Large intestine (tissue), 12 donors: ENCODE results near the gene ACVR1B. TPM values are rescaled to one million over a fixed set of nuclear protein-coding genes. Genes with fewer than 3 reads are reported as not detected.

ENCODE experiments used
- DNase-seq, 2 donors: peaks; one replicate each; pipeline versions ENCODE4 v3.0.0 to v3.0.0-alpha.2; 2013
- H3K27ac ChIP-seq: one replicate; pipeline ENCODE4 v1.5.1; 2013; ENCODE audit warnings: low read length
- H3K27me3 ChIP-seq: 2 replicates; pipeline ENCODE4 v1.6.1; 2013; ENCODE audit warnings: low read length; ENCODE audit not compliant: control insufficient read depth, insufficient read depth
- H3K36me3 ChIP-seq: 2 replicates; pipeline ENCODE4 v1.6.1; 2013; ENCODE audit warnings: low read length; ENCODE audit not compliant: control insufficient read depth, insufficient read depth
- H3K4me1 ChIP-seq: one replicate; pipeline ENCODE4 v1.6.1; 2013; ENCODE audit warnings: low read length; ENCODE audit not compliant: control insufficient read depth, insufficient read depth
- H3K4me3 ChIP-seq: one replicate; pipeline ENCODE4 v1.5.1; 2013; ENCODE audit warnings: low read length
- H3K9me3 ChIP-seq: one replicate; pipeline ENCODE4 v1.6.1; 2013; ENCODE audit warnings: mild to moderate bottlenecking, low read depth, low read length, moderate library complexity; ENCODE audit not compliant: control insufficient read depth
- WGBS: methylation state at CpG from one replicate; pipeline ENCODE4 v1.1.5; 2013; ENCODE audit warnings: low lambda C conversion rate; ENCODE audit not compliant: insufficient coverage; 5-methylcytosine and 5-hydroxymethylcytosine counted together
- long read RNA-seq, 11 donors: transcript quantifications; one replicate each; lab custom pipeline, GENCODE V29; 2026
- polyA plus RNA-seq: library from polyadenylated mRNA; unstranded; fragments of 120-200 nt; gene quantifications from one replicate; pipeline ENCODE4 v1.2.1, GENCODE V29; 2013

Gene ACVR1B
- polyA plus RNA-seq: 60.3 TPM
- long read RNA-seq, donor 1, full-length matches to known transcripts: 16 of 22 reads
- long read RNA-seq, donor 1, partial matches to known transcripts: 6 of 22 reads
- long read RNA-seq, donor 1, other reads (novel, unspliced or antisense): 0 of 22 reads
- long read RNA-seq, donor 2, full-length matches to known transcripts: 13 of 13 reads
- long read RNA-seq, donor 2, partial matches to known transcripts: 0 of 13 reads
- long read RNA-seq, donor 2, other reads (novel, unspliced or antisense): 0 of 13 reads
- long read RNA-seq, donor 3: 0 reads
- long read RNA-seq, donor 4, full-length matches to known transcripts: 3 of 3 reads
- long read RNA-seq, donor 4, partial matches to known transcripts: 0 of 3 reads
- long read RNA-seq, donor 4, other reads (novel, unspliced or antisense): 0 of 3 reads
- long read RNA-seq, donor 5, full-length matches to known transcripts: 10 of 10 reads
- long read RNA-seq, donor 5, partial matches to known transcripts: 0 of 10 reads
- long read RNA-seq, donor 5, other reads (novel, unspliced or antisense): 0 of 10 reads
- long read RNA-seq, donor 6, full-length matches to known transcripts: 33 of 33 reads
- long read RNA-seq, donor 6, partial matches to known transcripts: 0 of 33 reads
- long read RNA-seq, donor 6, other reads (novel, unspliced or antisense): 0 of 33 reads
- long read RNA-seq, donor 7, full-length matches to known transcripts: 1 of 1 reads
- long read RNA-seq, donor 7, partial matches to known transcripts: 0 of 1 reads
- long read RNA-seq, donor 7, other reads (novel, unspliced or antisense): 0 of 1 reads
- long read RNA-seq, donor 8, full-length matches to known transcripts: 21 of 26 reads
- long read RNA-seq, donor 8, partial matches to known transcripts: 5 of 26 reads
- long read RNA-seq, donor 8, other reads (novel, unspliced or antisense): 0 of 26 reads
- long read RNA-seq, donor 9, full-length matches to known transcripts: 17 of 17 reads
- long read RNA-seq, donor 9, partial matches to known transcripts: 0 of 17 reads
- long read RNA-seq, donor 9, other reads (novel, unspliced or antisense): 0 of 17 reads
- long read RNA-seq, donor 10, full-length matches to known transcripts: 27 of 27 reads
- long read RNA-seq, donor 10, partial matches to known transcripts: 0 of 27 reads
- long read RNA-seq, donor 10, other reads (novel, unspliced or antisense): 0 of 27 reads
- long read RNA-seq, donor 11, full-length matches to known transcripts: 17 of 17 reads
- long read RNA-seq, donor 11, partial matches to known transcripts: 0 of 17 reads
- long read RNA-seq, donor 11, other reads (novel, unspliced or antisense): 0 of 17 reads

DNA sequence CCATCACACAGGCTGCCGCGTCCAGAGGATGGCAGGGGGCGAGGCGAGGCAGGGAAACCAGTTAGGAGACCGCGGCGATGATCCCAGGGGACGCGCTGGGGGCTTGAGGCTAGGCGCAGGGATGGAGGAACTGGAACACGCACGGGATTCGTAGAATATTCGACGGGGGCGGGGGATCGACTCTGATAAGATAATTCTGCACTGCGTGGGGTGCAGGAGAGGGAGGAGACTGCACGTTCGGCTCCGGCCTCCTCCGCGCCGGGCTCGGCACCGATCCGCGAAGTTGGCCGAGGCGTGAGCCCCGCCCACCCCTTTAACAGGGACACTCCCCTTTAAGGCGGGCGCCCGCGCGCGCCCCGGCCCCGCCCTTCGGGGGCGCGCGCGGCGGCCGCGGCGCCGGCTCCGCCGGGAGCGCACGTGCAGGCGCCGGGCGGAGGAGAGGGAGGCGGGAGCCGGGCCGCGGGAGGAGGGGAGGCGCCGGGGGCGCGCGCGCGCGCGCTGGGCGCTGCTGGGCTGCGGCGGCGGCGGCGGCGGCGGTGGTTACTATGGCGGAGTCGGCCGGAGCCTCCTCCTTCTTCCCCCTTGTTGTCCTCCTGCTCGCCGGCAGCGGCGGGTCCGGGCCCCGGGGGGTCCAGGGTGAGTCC lies at the start of gene ACVR1B:
Gene ACVR1B (plus strand): TSS at position 501 of the 644 bp plus-strand sequence. CDS start 45 bp downstream, at position 546.
- Histone ChIP-seq H3K27me3 (peaks cover 4% of the 10 kb centered on the region), H3K27ac (peak within 1 kb of the TSS; percentile 84), H3K36me3 (no peaks in the 10 kb centered on the region), H3K9me3 (no peaks in the 10 kb centered on the region), H3K4me3 (peak within 1 kb of the TSS; percentile 96), H3K4me1 (peaks cover 18% of the 10 kb centered on the region)
- no CpG with 5 or more reads among the region's 86 CpGs for WGBS
- peak; percentile 88 to 91 for DNase-seq

DNA sequence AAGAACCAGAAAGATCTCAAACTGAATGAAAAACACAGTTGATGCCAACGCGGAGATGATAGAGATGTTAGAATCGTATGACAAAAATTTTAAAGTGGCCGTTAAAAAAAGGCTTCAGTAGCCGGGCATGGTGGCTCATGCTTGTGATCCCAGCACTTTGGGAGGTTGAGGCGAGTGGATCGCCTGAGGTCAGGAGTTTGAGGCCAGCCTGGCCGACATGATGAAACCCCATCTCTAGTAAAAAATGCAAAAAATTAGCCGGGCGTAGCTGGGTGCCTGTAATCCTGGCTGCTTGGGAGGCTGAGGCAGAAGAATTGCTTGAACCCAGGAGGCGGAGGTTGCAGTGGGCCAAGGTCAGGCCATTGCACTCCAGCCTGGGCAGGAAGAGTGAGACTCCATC lies 49.6 kb upstream of the ACVR1B start:
- Histone ChIP-seq H3K9me3 (peaks cover 3% of the 10 kb centered on the region), H3K4me1 (peaks cover 19% of the 10 kb centered on the region), H3K4me3 (no peak overlapping the region), H3K27ac (no peak overlapping the region), H3K36me3 (no peaks in the 10 kb centered on the region), H3K27me3 (no peaks in the 10 kb centered on the region)
- WGBS: 100% methylated on average over 4 of the region's 11 CpGs
- DNase-seq: no peak

GRCh38 chr12:51904951-51905470 lies 46.5 kb upstream of the ACVR1B start:
- Histone ChIP-seq H3K4me1 (peaks cover 19% of the 10 kb centered on the region), H3K4me3 (no peak overlapping the region), H3K27me3 (peaks cover 11% of the 10 kb centered on the region), H3K27ac (peak overlapping the region; percentile 55), H3K36me3 (no peaks in the 10 kb centered on the region), H3K9me3 (peaks cover 3% of the 10 kb centered on the region)
- DNase-seq: no peak

DNA sequence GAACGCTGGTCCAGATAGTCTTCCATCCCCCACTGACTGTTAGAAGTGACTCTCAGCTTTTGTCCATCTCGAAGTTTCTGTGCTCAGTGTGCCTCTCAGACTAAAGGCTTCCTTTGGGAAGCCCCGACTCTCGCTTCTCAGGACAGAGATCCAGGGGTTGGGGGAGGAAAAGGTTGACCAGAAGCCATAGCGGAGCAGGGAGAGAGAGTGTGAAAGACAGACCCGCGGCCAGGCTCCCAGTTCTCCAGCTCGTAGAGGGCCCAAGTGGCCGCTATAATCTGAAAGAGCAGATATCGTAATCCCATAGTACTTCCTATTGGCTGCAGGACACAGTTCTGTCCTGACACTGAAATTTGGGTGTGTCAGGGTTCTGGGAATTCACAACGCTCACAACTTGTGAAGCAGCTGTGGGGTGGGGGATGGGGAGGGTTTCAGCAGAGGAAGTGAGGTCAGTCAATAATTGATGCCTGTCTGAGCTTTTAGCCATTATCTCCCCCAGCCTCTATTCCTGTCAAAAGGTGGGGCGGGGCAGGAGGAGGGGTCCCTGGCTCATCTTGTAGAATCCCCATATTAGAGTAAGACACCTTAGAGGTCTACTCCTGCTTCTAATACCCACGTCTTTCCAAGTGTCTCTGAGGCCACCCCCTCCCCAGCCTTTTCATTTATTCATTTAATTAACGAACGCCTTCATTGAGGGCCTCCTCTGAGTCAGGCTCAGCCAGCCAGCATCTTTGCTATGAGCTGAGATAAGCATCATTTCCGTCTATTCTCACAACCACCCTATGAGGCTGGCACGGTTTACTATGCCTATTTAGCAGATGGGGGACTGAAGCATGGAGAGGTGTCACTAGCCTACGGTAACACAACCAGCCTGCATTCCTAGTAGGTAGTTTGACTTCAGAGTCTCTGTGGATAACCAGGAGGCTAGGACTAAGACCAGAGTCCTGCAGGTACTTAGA lies 45.7 kb upstream of the ACVR1B start:
- Histone ChIP-seq H3K27ac (peak overlapping the region; percentile 55), H3K9me3 (peaks cover 3% of the 10 kb centered on the region), H3K4me1 (peaks cover 19% of the 10 kb centered on the region), H3K4me3 (no peak overlapping the region), H3K27me3 (peaks cover 11% of the 10 kb centered on the region), H3K36me3 (no peaks in the 10 kb centered on the region)
- peak; percentile 61 to 64 for DNase-seq
- 33% methylated on average over 1 of the region's 18 CpGs for WGBS

GRCh38 chr12:51906430-51907082 lies 44.9 kb upstream of the ACVR1B start:
- Histone ChIP-seq H3K27me3 (peaks cover 11% of the 10 kb centered on the region), H3K27ac (peak overlapping the region; percentile 55), H3K4me3 (peak overlapping the region; percentile 38), H3K9me3 (peaks cover 3% of the 10 kb centered on the region), H3K4me1 (peaks cover 13% of the 10 kb centered on the region), H3K36me3 (no peaks in the 10 kb centered on the region)
- no CpG with 5 or more reads among the region's 23 CpGs for WGBS
- no peak for DNase-seq

DNA sequence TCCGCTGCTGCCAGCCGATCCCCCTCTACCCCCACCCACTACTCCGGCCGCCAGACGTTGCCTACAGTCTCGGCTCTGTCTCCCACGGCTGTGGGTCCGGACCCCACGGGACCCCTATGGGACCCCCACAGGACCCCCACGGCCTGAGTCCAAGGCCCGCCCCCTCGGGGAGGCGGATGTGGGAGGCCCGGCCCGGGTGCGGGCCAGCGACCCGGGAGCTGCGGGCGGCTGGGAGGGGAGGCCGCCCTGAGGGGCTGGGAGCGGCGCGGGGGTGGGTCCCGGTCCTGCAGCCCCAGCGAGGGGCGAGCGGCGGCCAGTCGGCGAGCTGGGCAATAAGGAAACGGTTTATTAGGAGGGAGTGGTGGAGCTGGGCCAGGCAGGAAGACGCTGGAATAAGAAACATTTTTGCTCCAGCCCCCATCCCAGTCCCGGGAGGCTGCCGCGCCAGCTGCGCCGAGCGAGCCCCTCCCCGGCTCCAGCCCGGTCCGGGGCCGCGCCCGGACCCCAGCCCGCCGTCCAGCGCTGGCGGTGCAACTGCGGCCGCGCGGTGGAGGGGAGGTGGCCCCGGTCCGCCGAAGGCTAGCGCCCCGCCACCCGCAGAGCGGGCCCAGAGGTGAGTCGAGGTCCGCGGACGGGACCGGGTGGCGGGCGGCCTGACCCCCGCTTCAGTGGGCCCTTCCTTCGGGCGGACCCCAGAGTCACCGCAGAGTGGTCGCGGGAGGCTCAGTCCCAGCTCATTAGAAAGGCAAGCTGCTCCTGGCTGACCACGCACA lies 44.2 kb upstream of the ACVR1B start, which contains the start of gene ACVRL1:
Gene ACVRL1 (plus strand): TSS at position 422 of the 773 bp plus-strand sequence. CDS start 4,971 bp downstream, outside the sequence.
- peak within 1 kb of the TSS; percentile 38 for H3K4me3 ChIP-seq
- no CpG with 5 or more reads among the region's 74 CpGs for WGBS
- no peaks in the 10 kb centered on the region for H3K36me3 ChIP-seq
- peak within 1 kb of the TSS; percentile 55 for H3K27ac ChIP-seq
- peak; percentile 43 to 62 for DNase-seq
- peaks cover 3% of the 10 kb centered on the region for H3K9me3 ChIP-seq
- peaks cover 12% of the 10 kb centered on the region for H3K4me1 ChIP-seq
- peaks cover 11% of the 10 kb centered on the region for H3K27me3 ChIP-seq

DNA sequence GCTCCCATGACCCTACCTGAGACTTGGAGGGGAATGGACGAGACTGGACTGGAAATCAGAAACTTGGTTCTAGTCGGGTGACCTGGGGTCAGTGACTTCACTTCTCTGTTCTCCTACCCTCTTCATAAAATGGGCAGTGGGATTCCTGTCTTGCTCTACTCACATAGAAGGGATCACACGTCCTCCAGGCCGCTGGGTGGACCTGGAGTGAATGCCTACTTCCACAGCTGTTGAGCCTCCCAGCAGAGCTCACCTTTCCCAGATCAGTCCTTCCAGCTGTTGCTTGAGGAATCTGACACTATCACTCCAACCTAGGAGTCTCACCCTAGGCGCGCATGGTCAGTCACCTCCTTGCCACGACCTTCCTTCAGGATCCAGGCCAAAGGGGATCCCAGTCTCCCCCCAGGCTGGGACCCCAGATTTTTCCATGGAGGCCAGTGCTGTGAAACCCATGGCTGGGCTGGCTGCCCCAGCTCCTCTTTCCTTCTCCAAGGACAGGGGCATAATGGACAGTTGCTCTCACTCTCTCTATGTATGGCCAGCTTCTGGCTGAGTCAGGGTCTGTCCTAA lies 43.6 kb upstream of the ACVR1B start:
- Histone ChIP-seq H3K9me3 (no peaks in the 10 kb centered on the region), H3K4me1 (peaks cover 12% of the 10 kb centered on the region), H3K27ac (peak overlapping the region; percentile 18), H3K36me3 (no peaks in the 10 kb centered on the region), H3K27me3 (peaks cover 11% of the 10 kb centered on the region), H3K4me3 (peak overlapping the region; percentile 35)
- WGBS: no CpG with 5 or more reads among the region's 7 CpGs
- no peak for DNase-seq
